NCI-H1417 treated with DMSO at 0.1 percent for 48 hours (cell line): ENCODE data around the gene C5AR2.
"Not testable (repeated sequence)": the region's sequence is repeated elsewhere in the genome, so short reads cannot be mapped to it uniquely, and the experiment has no call there.

Experiments
- DNase-seq: peaks from one replicate; lab custom pipeline; 2025; lab: John Stamatoyannopoulos, UW

Gene C5AR2

GRCh38 chr19:47363758-47364531 is 32.0 kb downstream of the C5AR2 start:
- no peak for DNase-seq

GRCh38 chr19:47365455-47365854 is 33.5 kb downstream of the C5AR2 start:
- not testable (repeated sequence) for DNase-seq

- no peak for DNase-seq
Measured at GRCh38 chr19:47370045-47370611, 38.2 kb downstream of the C5AR2 start.

GRCh38 chr19:47371261-47371660 is 39.3 kb downstream of the C5AR2 start:
- DNase-seq = no peak

GRCh38 chr19:47372603-47373002 is 40.6 kb downstream of the C5AR2 start:
- DNase-seq = no peak

- DNase-seq = no peak
Measured at GRCh38 chr19:47373246-47374240, 41.6 kb downstream of the C5AR2 start.

GRCh38 chr19:47374876-47375693 is 43.1 kb downstream of the C5AR2 start:
- DNase-seq = no peak

GRCh38 chr19:47375694-47376588 is 44.0 kb downstream of the C5AR2 start:
- no peak for DNase-seq

GRCh38 chr19:47376589-47377144 is 44.7 kb downstream of the C5AR2 start:
- no peak for DNase-seq

- DNase-seq = no peak
Measured at GRCh38 chr19:47377208-47377701, 45.3 kb downstream of the C5AR2 start.

GRCh38 chr19:47377801-47378200 is 45.8 kb downstream of the C5AR2 start:
- DNase-seq = no peak

GRCh38 chr19:47378246-47378645 is 46.3 kb downstream of the C5AR2 start:
- no peak for DNase-seq

- no peak for DNase-seq
Measured at GRCh38 chr19:47379381-47379938, 47.5 kb downstream of the C5AR2 start.

- DNase-seq = no peak
Measured at GRCh38 chr19:47380559-47380958, 48.6 kb downstream of the C5AR2 start.

GRCh38 chr19:47381121-47381520 is 49.1 kb downstream of the C5AR2 start:
- no peak for DNase-seq

GRCh38 chr19:47381653-47382279 is 49.8 kb downstream of the C5AR2 start:
- no peak for DNase-seq

GRCh38 chr19:47383890-47384289 is 51.9 kb downstream of the C5AR2 start:
- not testable (repeated sequence) for DNase-seq

GRCh38 chr19:47384533-47384932 is 52.6 kb downstream of the C5AR2 start:
- not testable (repeated sequence) for DNase-seq

GRCh38 chr19:47386582-47386981 is 54.6 kb downstream of the C5AR2 start:
- DNase-seq = not testable (repeated sequence)
